Choroid plexus epithelial cell (primary cell): ENCODE data around the gene GCDH.

Experiments used
- DNase-seq: peaks from one replicate; pipeline ENCODE4 v3.0.0-alpha.2; 2010; ENCODE audit warnings: low read depth
- H3K4me3 ChIP-seq: 2 replicates; pipeline ENCODE4 v1.5.1; 2011; ENCODE audit warnings: low read depth, mild to moderate bottlenecking, control low read depth, low read length, moderate library complexity
- CTCF ChIP-seq: conservative IDR thresholded peaks from 2 replicates; pipeline ENCODE4 v1.5.1; 2011; ENCODE audit warnings: low read depth, mild to moderate bottlenecking, control low read depth, inconsistent platforms, low read length, moderate library complexity

The GCDH gene

GRCh38 chr19:12891553-12892021, 627 bp downstream of the GCDH start:
- no peak for TF ChIP-seq CTCF
- DNase-seq: no peak
- H3K4me3 ChIP-seq: peak overlapping the region; percentile 93

DNA sequence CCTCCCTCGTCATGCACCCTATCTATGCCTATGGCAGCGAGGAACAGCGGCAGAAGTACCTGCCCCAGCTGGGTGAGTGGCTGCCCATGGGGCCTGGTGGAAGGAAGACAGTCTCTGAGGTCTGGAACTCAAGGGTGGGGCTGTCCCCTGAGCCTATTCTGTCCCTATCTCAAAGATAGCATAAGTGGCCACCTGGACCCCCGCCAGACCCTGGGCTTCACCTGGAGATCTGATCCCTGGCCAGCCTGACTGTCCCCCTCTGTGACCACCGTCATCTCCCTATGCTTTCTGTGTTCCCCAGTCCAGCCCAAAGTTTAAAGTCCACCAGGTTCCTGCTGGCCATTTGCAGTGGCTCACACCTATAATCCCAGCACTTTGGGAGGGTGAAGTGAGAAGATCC, 2.6 kb downstream of the GCDH start:
- no peak for TF ChIP-seq CTCF
- no peak for DNase-seq
- H3K4me3 ChIP-seq: no peak overlapping the region

GRCh38 chr19:12896460-12896859, 5.5 kb downstream of the GCDH start:
- H3K4me3 ChIP-seq: no peak overlapping the region
- no peak for TF ChIP-seq CTCF
- DNase-seq: no peak

GRCh38 chr19:12899891-12900518, 9.0 kb downstream of the GCDH start:
- no peak for DNase-seq
- H3K4me3 ChIP-seq: no peak overlapping the region
- no peak for TF ChIP-seq CTCF

GRCh38 chr19:12907166-12907565, 16.2 kb downstream of the GCDH start:
- DNase-seq: no peak
- no peak overlapping the region for H3K4me3 ChIP-seq
- TF ChIP-seq CTCF: no peak

DNA sequence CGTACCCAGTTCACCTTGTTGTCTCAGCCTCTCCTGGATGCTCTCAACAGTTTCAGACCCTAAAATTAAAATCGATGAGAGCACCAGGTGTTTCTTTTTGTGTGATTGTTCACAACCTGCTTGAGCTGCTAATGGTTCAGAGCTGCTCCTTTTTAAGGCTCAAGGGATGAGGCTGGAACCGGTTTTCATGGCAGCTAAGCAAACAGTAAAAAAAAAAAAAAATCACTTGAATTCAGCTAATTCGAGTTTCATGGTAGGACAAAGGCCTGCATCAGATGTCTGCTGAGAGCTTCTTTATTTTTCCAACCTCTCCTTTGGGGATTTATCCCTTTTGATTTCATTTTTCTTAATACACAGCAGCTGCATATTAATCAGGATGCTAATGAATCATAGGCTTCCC, 21.6 kb downstream of the GCDH start:
- no peak overlapping the region for H3K4me3 ChIP-seq
- no peak for TF ChIP-seq CTCF
- no peak for DNase-seq

GRCh38 chr19:12913011-12913561, 22.1 kb downstream of the GCDH start:
- peak overlapping the region; percentile 41 for H3K4me3 ChIP-seq
- peak; percentile 75 for DNase-seq

More at GRCh38 chr19:12913011-12913561, 22.1 kb downstream of the GCDH start:
- no peak for TF ChIP-seq CTCF
